Suprapubic skin (tissue), 4 donors: ENCODE results near the gene PEPD. TPM values are rescaled to one million over a fixed set of nuclear protein-coding genes. Genes with fewer than 3 reads are reported as not detected.

Experiments
- DNase-seq, 2 donors: peaks; one replicate each; pipeline ENCODE4 v3.0.0-alpha.2; 2019; ENCODE audit warnings: low spot score in 2 of 2
- H3K27ac ChIP-seq: fragments of 200-600 bp; sonication (generic); one replicate; pipeline ENCODE4 v1.5.1; 2019
- H3K27me3 ChIP-seq: fragments of 200-600 bp; sonication (generic); one replicate; pipeline ENCODE4 v1.5.1; 2019
- H3K36me3 ChIP-seq: fragments of 200-600 bp; sonication (generic); one replicate; pipeline ENCODE4 v1.5.1; 2019
- H3K4me1 ChIP-seq: fragments of 200-600 bp; sonication (generic); one replicate; pipeline ENCODE4 v1.5.1; 2019
- H3K4me3 ChIP-seq: fragments of 200-600 bp; sonication (generic); one replicate; pipeline ENCODE4 v1.5.1; 2019; ENCODE audit warnings: mild to moderate bottlenecking
- H3K9me3 ChIP-seq: fragments of 200-600 bp; sonication (generic); one replicate; pipeline ENCODE4 v1.5.1; 2019
- EP300 ChIP-seq: sonication (generic); formaldehyde crosslinking; IDR thresholded peaks from one replicate; pipeline ENCODE4 v1.6.1; 2017; ENCODE audit warnings: antibody characterized with exemption
- POLR2A ChIP-seq, 2 donors: fragments of 450-650 bp; IDR thresholded peaks; one replicate each; pipeline ENCODE4 v1.6.1; 2017; ENCODE audit warnings: antibody characterized with exemption in 2 of 2, mild to moderate bottlenecking in 2 of 2, moderate library complexity in 2 of 2
- POLR2AphosphoS5 ChIP-seq, 3 donors: sonication (generic); formaldehyde crosslinking; IDR thresholded peaks; one replicate each; pipeline ENCODE4 v1.6.1; 2017; ENCODE audit warnings: antibody characterized with exemption in 3 of 3
- WGBS: methylation state at CpG from one replicate; pipeline ENCODE4 v1.1.5; 2018; 5-methylcytosine and 5-hydroxymethylcytosine counted together
- total RNA-seq, 4 donors: library from RNA; depleted of rRNA; stranded (reverse); fragments of >200 nt; gene quantifications; one replicate each; pipeline ENCODE4 v1.1.0, GENCODE V29; 2016
- TF ChIP-seq, protein P1 (sequence below), 2 donors: fragments of 200-600 bp in 1 of 2; fragments of 450-650 bp in 1 of 2; sonication (generic) in 1 of 2; IDR thresholded peaks; one replicate each; pipeline ENCODE4 v1.5.1; 2016 to 2019; ENCODE audit warnings: antibody characterized with exemption in 2 of 2, mild to moderate bottlenecking in 1 of 2, moderate library complexity in 1 of 2

Gene PEPD
- total RNA-seq, 4 donors from 2014 or later, result 35.2 to 73.8 (median 55.9) TPM

DNA sequence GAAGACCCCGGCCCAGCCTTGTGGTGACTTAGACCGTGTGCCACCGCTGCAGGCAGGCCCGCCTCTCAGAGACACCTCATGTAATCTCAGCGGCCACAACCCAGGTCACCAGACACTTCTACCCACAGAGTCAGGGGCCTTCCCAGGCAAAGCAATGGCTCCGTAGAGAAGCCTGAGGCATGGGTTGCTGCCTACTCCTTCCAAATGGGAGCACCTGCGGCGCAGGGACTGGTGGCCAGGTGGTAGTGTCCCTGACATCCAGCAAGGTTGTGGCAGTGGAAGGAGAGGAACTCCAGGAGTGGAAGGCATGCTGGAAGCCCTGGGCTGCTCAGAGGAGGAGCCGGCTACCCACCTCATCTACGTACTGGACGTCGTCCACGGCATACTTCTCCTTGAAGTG lies 21.0 kb downstream of the PEPD start:
- H3K4me1 ChIP-seq, result no peaks in the 10 kb centered on the region
- over 99% methylated on average over 11 of the region's 13 CpGs for WGBS
- no peak overlapping the region for H3K27ac ChIP-seq
- TF ChIP-seq, protein P1, sequence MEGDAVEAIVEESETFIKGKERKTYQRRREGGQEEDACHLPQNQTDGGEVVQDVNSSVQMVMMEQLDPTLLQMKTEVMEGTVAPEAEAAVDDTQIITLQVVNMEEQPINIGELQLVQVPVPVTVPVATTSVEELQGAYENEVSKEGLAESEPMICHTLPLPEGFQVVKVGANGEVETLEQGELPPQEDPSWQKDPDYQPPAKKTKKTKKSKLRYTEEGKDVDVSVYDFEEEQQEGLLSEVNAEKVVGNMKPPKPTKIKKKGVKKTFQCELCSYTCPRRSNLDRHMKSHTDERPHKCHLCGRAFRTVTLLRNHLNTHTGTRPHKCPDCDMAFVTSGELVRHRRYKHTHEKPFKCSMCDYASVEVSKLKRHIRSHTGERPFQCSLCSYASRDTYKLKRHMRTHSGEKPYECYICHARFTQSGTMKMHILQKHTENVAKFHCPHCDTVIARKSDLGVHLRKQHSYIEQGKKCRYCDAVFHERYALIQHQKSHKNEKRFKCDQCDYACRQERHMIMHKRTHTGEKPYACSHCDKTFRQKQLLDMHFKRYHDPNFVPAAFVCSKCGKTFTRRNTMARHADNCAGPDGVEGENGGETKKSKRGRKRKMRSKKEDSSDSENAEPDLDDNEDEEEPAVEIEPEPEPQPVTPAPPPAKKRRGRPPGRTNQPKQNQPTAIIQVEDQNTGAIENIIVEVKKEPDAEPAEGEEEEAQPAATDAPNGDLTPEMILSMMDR (IDR thresholded peaks at IDR 0.05), result no peak
- TF ChIP-seq EP300, result no peak
- TF ChIP-seq POLR2A (IDR thresholded peaks at IDR 0.05), result no peak
- no peaks in the 10 kb centered on the region for H3K9me3 ChIP-seq
- no peak overlapping the region for H3K4me3 ChIP-seq
- peaks cover 55% of the 10 kb centered on the region for H3K36me3 ChIP-seq
- no peaks in the 10 kb centered on the region for H3K27me3 ChIP-seq
- DNase-seq, result peak in 1 of 2 donors; percentile 39

DNA sequence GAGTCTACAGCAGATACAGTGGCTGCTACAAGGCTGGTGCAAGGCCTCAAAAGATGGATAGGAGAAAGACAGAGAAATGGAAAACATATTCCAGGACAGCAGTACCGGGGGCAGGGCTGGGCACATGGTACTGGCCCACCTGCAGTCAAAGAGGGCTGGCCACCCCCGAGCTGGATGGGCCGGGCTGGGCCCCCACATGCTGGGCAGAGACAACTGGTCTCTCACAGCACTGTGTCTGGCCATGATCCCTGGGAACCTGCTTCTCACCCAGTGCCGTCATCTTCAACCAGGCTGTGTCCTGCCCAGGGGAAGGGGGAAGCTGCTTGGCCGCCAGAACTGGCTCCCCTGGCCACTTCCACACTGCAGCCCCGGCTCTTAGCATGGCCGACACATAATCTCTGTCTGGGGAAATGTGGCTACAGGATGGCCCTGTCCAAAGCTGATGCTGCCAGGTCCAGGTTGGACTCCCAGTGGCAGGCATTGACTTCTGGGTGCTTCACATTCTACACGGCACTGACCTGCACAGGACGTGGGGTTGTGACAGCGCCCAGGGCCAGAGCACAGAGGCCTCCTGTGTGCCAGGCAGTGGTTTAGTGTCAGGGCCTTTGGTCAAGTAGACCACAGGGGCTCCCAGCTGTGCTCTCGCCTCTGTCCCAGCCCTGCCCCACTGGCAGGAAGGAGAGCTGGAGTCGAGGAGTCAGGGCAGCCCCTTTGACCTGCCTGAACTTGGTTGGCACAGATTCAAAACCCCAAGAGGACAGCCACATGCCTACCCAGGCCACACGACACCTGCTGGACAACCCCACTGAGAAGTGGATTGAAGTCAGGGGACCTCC lies 21.7 kb downstream of the PEPD start:
- Histone ChIP-seq H3K27ac (no peak overlapping the region), H3K36me3 (peaks cover 52% of the 10 kb centered on the region), H3K4me3 (no peak overlapping the region), H3K4me1 (no peaks in the 10 kb centered on the region), H3K27me3 (no peaks in the 10 kb centered on the region), H3K9me3 (no peaks in the 10 kb centered on the region)
- 90% methylated on average over 7 of the region's 13 CpGs for WGBS
- peak in 1 of 2 donors; percentile 53 for DNase-seq
- TF ChIP-seq POLR2AphosphoS5 (IDR thresholded peaks at IDR 0.05), result no peak
- TF ChIP-seq POLR2A (IDR thresholded peaks at IDR 0.05), result no peak
- TF ChIP-seq, protein P1 (IDR thresholded peaks at IDR 0.05), result no peak
- no peak for TF ChIP-seq EP300

DNA sequence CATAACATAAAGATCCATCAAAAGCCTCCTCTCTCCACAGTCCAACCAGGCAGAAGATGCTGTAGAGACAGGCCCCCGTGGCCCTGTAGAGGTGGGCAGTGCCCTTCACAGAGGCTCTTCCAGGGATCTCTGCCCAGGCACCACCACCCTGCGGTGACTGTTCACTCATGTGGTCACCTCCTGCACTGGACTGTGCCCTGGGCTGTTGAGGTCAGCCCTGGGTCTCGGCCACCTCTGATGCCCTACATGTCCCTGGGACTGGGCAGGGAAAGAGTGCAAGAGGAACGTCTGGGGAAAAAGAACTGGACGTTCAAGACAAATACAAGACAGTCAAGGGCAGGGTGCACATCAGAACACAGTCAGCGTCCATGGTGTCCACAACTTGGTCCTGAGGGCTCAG lies 22.3 kb downstream of the PEPD start:
- DNase-seq, result peak in 1 of 2 donors; percentile 19
- Histone ChIP-seq H3K9me3 (no peaks in the 10 kb centered on the region), H3K4me3 (no peak overlapping the region), H3K4me1 (no peaks in the 10 kb centered on the region), H3K27ac (no peak overlapping the region), H3K36me3 (peaks cover 49% of the 10 kb centered on the region), H3K27me3 (no peaks in the 10 kb centered on the region)
- TF ChIP-seq, protein P1 (IDR thresholded peaks at IDR 0.05), result no peak
- TF ChIP-seq POLR2AphosphoS5 (IDR thresholded peaks at IDR 0.05) (no peak), EP300 (no peak), POLR2A (IDR thresholded peaks at IDR 0.05) (no peak)
- 78% methylated on average over 5 of the region's 6 CpGs for WGBS

DNA sequence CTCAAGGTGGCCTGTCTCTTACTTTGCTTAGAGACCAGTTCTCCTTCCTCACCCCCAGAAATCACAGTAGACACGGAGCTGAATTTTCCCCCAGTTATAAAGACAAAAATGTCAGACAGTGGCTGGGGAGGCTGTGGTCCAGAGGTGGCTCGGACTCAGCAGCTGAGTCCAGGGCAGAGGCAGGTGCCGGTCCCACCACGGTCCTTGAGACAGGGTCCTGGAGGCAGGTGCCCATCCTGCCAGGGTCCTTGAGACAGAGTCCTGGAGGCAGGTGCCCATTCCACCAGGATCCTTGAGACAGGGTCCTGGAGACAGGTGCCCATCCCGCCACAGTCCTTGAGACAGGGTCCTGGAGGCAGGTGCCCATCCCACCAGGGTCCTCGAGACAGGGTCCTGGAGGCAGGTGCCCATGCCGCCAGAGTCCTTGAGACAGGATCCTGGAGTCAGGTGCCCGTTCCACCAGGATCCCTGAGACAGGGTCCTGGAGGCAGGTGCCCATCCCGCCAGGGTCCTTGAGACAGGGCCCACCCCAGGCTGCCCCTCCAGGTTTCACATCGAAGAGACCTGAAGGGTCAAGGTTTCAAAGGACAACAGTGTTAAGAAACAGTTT lies 23.1 kb downstream of the PEPD start:
- no peak overlapping the region for H3K27ac ChIP-seq
- no peaks in the 10 kb centered on the region for H3K27me3 ChIP-seq
- DNase-seq, result peak in 1 of 2 donors; percentile 39
- TF ChIP-seq, protein P1 (IDR thresholded peaks at IDR 0.05), result no peak
- TF ChIP-seq EP300, result no peak
- no peak for TF ChIP-seq POLR2AphosphoS5 (IDR thresholded peaks at IDR 0.05)
- no peak for TF ChIP-seq POLR2A (IDR thresholded peaks at IDR 0.05)
- H3K9me3 ChIP-seq, result no peaks in the 10 kb centered on the region
- H3K4me3 ChIP-seq, result no peak overlapping the region
- no peaks in the 10 kb centered on the region for H3K4me1 ChIP-seq
- WGBS, result 98% methylated on average over 7 of the region's 10 CpGs
- peaks cover 49% of the 10 kb centered on the region for H3K36me3 ChIP-seq

DNA sequence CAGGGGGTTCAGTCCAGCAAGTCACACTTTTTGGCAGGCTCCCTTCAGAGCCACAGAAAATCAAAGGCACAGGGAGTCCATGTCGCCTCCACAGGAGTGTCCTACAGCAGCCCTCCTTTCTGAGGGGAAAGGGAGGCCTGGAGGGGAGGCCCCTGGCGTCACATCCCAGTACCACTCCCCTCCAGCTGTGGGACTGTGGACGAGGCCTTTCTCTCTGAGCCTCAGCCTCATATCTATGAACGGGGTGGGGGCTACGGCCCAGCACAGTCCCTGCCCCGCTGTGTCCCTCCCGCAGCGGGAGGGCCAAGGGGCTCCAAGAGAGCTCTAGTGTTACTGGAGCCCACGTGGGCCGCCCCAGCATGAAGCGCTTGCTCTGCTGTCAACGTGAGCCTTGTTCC lies 23.8 kb downstream of the PEPD start:
- Histone ChIP-seq H3K27ac (no peak overlapping the region), H3K27me3 (no peaks in the 10 kb centered on the region), H3K4me1 (no peaks in the 10 kb centered on the region), H3K9me3 (no peaks in the 10 kb centered on the region), H3K4me3 (no peak overlapping the region), H3K36me3 (peaks cover 49% of the 10 kb centered on the region)
- TF ChIP-seq POLR2AphosphoS5 (IDR thresholded peaks at IDR 0.05) (no peak), POLR2A (IDR thresholded peaks at IDR 0.05) (no peak), EP300 (no peak)
- TF ChIP-seq, protein P1 (IDR thresholded peaks at IDR 0.05), result no peak
- peak in 1 of 2 donors; percentile 29 for DNase-seq
- no CpG with 5 or more reads among the region's 12 CpGs for WGBS
